Skeletal muscle cell (primary cell): ENCODE measurements around the gene NCOA6.

Experiments used
- DNase-seq: peaks from one replicate; pipeline ENCODE4 v3.0.0-alpha.2; 2010; ENCODE audit warnings: low read depth
- H3K4me3 ChIP-seq: 2 replicates; pipeline ENCODE4 v1.5.1; 2011; ENCODE audit warnings: low read depth, mild to moderate bottlenecking, control low read depth, low read length, moderate library complexity

Gene NCOA6

GRCh38 chr20:34709831-34710567 lies 115.5 kb downstream of the NCOA6 start:
- no peak for DNase-seq
- peak overlapping the region; percentile 62 for H3K4me3 ChIP-seq

GRCh38 chr20:34709044-34709830 lies 116.2 kb downstream of the NCOA6 start:
- peak; percentile 75 for DNase-seq
- peak overlapping the region; percentile 62 for H3K4me3 ChIP-seq

- H3K4me3 ChIP-seq: peak overlapping the region; percentile 62
- no peak for DNase-seq
These were observed 116.8 kb downstream of the NCOA6 start for GRCh38 chr20:34708621-34709043.

- no peak for DNase-seq
- no peak overlapping the region for H3K4me3 ChIP-seq
These were observed 118.3 kb downstream of the NCOA6 start for GRCh38 chr20:34706912-34707784.

GRCh38 chr20:34706302-34706875 lies 119.1 kb downstream of the NCOA6 start:
- no peak overlapping the region for H3K4me3 ChIP-seq
- DNase-seq: no peak

- no peak overlapping the region for H3K4me3 ChIP-seq
- DNase-seq: no peak
These were observed 119.8 kb downstream of the NCOA6 start for GRCh38 chr20:34705397-34706301.

- DNase-seq: no peak
These were observed 120.4 kb downstream of the NCOA6 start for GRCh38 chr20:34705008-34705396.

GRCh38 chr20:34704177-34705007 lies 121.1 kb downstream of the NCOA6 start, which contains the start of gene TP53INP2:
Gene TP53INP2, plus strand, starts transcription at chr20:34704344. Its CDS starts 4,396 bp downstream, at chr20:34708740.
- H3K4me3 ChIP-seq: peak within 1 kb of the TSS; percentile 81
- peak; percentile 68 for DNase-seq

More at GRCh38 chr20:34705008-34705396, 120.4 kb downstream of the NCOA6 start:
- peak overlapping the region; percentile 81 for H3K4me3 ChIP-seq

- no peak for DNase-seq
These were observed 121.9 kb downstream of the NCOA6 start for GRCh38 chr20:34703424-34704176.

GRCh38 chr20:34703061-34703423 lies 122.4 kb downstream of the NCOA6 start:
- no peak for DNase-seq
- H3K4me3 ChIP-seq: no peak overlapping the region

More at GRCh38 chr20:34703424-34704176, 121.9 kb downstream of the NCOA6 start:
- peak overlapping the region; percentile 81 for H3K4me3 ChIP-seq

GRCh38 chr20:34701405-34702085 lies 123.9 kb downstream of the NCOA6 start:
- no peak for DNase-seq
- H3K4me3 ChIP-seq: no peak overlapping the region

GRCh38 chr20:34693414-34693813 lies 132.0 kb downstream of the NCOA6 start:
- no peak for DNase-seq
- H3K4me3 ChIP-seq: no peak overlapping the region

- H3K4me3 ChIP-seq: no peak overlapping the region
These were observed 133.6 kb downstream of the NCOA6 start for GRCh38 chr20:34691838-34692237.

GRCh38 chr20:34689486-34689885 lies 136.0 kb downstream of the NCOA6 start:
- DNase-seq: no peak

More at GRCh38 chr20:34691838-34692237, 133.6 kb downstream of the NCOA6 start:
- DNase-seq: no peak

GRCh38 chr20:34683667-34684066 lies 141.8 kb downstream of the NCOA6 start:
- no peak overlapping the region for H3K4me3 ChIP-seq
- DNase-seq: no peak

More at GRCh38 chr20:34689486-34689885, 136.0 kb downstream of the NCOA6 start:
- H3K4me3 ChIP-seq: no peak overlapping the region

GRCh38 chr20:34680586-34681175 lies 144.8 kb downstream of the NCOA6 start:
- no peak overlapping the region for H3K4me3 ChIP-seq
- no peak for DNase-seq
